BJ (cell line): ENCODE results near the gene RBM15. TPM values are rescaled to one million over a fixed set of nuclear protein-coding genes. Genes with fewer than 3 reads are reported as not detected.

Experiments used
- CTCF ChIA-PET: fragments of 350-600 bp; formaldehyde crosslinking; extraction: SDS; loops from one replicate; lab custom pipeline; 2021; ENCODE audit warnings: antibody characterized with exemption, inconsistent platforms; lab: Yijun Ruan, JAX
- POLR2A ChIA-PET: fragments of 300-600 bp; sonication (Branson Sonifier 250); formaldehyde crosslinking; extraction: SDS; loops from one replicate; lab custom pipeline; 2021; ENCODE audit warnings: antibody characterized with exemption; lab: Charles Lee
- DNase-seq: peaks from one replicate; pipeline ENCODE4 v3.0.0-alpha.2; 2011; ENCODE audit warnings: low read depth
- H3K27me3 ChIP-seq: 2 replicates; pipeline ENCODE4 v1.6.0; 2011; ENCODE audit warnings: low read length; ENCODE audit not compliant: control insufficient read depth, insufficient read depth
- H3K36me3 ChIP-seq: 2 replicates; pipeline ENCODE4 v1.5.1; 2011; ENCODE audit warnings: low read length; ENCODE audit not compliant: control insufficient read depth, insufficient read depth
- H3K4me3 ChIP-seq: 2 replicates; pipeline ENCODE4 v1.5.1; 2011; ENCODE audit warnings: low read depth, mild to moderate bottlenecking, control low read depth, low read length
- polyA plus RNA-seq: library from polyadenylated mRNA; depleted of rRNA; stranded (reverse); fragments of >200 nt; gene quantifications from 2 replicates; pipeline ENCODE4 v1.2.3, GENCODE V29; 2011
- TF ChIP-seq, protein P1 (sequence below): IDR thresholded peaks from 2 replicates; pipeline ENCODE4 v1.5.1; 2011; ENCODE audit warnings: low read depth, mild to moderate bottlenecking, control low read depth, inconsistent platforms, low read length, moderate library complexity; ENCODE audit not compliant: insufficient read depth

Gene RBM15
- polyA plus RNA-seq, 1 experiment, result 10.2 TPM

DNA sequence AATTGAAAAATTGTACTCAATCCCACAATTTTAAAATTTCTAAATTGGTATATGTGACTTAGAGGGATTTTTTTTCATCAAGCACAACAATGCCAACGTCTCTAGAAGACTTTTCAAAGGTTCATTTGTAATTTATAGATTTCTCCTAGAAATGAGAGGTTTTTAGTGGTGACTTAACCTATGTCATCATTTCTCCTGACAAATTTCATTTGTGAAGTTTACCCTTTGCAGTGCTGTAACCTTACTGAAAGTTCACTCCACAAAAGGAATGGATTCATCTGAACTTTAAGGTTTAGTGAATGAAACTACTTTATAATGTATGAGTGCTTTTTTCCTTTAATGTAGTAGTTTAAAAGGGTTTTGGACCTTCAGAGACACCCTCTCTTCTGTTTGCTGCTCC is 16.1 kb downstream of the RBM15 start:
- ChIA-PET POLR2A (no interaction called here), CTCF (no interaction called here)
- H3K4me3 ChIP-seq, result no peak overlapping the region
- no peak for DNase-seq
- no peaks in the 10 kb centered on the region for H3K36me3 ChIP-seq
- TF ChIP-seq, protein P1, sequence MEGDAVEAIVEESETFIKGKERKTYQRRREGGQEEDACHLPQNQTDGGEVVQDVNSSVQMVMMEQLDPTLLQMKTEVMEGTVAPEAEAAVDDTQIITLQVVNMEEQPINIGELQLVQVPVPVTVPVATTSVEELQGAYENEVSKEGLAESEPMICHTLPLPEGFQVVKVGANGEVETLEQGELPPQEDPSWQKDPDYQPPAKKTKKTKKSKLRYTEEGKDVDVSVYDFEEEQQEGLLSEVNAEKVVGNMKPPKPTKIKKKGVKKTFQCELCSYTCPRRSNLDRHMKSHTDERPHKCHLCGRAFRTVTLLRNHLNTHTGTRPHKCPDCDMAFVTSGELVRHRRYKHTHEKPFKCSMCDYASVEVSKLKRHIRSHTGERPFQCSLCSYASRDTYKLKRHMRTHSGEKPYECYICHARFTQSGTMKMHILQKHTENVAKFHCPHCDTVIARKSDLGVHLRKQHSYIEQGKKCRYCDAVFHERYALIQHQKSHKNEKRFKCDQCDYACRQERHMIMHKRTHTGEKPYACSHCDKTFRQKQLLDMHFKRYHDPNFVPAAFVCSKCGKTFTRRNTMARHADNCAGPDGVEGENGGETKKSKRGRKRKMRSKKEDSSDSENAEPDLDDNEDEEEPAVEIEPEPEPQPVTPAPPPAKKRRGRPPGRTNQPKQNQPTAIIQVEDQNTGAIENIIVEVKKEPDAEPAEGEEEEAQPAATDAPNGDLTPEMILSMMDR, result no peak
- H3K27me3 ChIP-seq, result no peaks in the 10 kb centered on the region

DNA sequence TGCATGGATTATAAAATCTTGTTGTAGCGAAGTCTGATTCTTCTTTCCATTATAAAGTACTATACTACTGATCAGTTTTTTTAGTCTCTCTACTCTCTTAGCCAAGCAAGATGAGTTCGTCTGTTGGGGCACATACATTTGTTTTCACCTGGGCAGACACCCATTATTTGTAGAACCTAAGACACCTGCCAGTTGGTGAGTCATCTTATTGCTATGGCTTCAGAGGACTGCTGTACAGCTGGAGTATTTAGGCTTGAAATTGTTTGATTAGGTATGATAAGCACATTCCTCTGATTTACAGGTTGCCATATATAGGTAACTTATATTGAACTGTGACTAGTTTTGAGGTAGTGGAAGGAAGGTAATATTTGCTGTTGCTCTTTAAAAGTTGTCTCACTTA is 17.2 kb downstream of the RBM15 start:
- Histone ChIP-seq H3K36me3 (no peaks in the 10 kb centered on the region), H3K27me3 (no peaks in the 10 kb centered on the region), H3K4me3 (no peak overlapping the region)
- ChIA-PET POLR2A (no interaction called here), CTCF (interaction anchor here (0.7 to 1.0 kb wide), 2 partner anchors 16 to 17 kb away, joined by 3 to 4 read pairs; partner anchors contain the start of gene RBM15)
- TF ChIP-seq, protein P1, result no peak
- DNase-seq, result no peak

DNA sequence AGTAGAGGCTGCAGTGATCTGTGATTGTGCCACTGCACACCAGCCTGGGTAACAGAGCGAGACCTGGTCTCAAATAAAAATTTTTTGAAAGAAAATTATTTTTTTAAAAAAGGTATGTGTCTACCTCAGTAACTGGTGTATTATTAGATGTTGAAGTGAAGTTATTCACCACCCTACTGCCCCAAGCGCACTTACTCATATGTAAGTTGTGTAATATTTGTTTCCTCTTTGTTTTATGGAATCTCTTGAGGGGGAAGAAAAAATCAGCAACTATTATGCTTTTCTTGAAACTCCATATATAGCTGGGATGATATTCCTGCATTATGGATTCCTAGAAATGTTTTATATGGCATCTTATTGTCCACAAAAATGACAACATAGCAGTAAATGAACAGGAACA is 21.3 kb downstream of the RBM15 start:
- no peak for DNase-seq
- CTCF ChIA-PET, result interaction anchor here (0.7 kb wide), 1 partner anchor 359 kb away, joined by 3 read pairs; no protein-coding TSS in a partner anchor
- TF ChIP-seq, protein P1, result no peak
- POLR2A ChIA-PET, result interaction anchor here (0.5 to 0.8 kb wide), 2 partner anchors 15 to 21 kb away, joined by 3 to 21 read pairs; partner anchors contain the start of gene RBM15
- H3K4me3 ChIP-seq, result no peak overlapping the region
- H3K36me3 ChIP-seq, result no peaks in the 10 kb centered on the region
- no peaks in the 10 kb centered on the region for H3K27me3 ChIP-seq

DNA sequence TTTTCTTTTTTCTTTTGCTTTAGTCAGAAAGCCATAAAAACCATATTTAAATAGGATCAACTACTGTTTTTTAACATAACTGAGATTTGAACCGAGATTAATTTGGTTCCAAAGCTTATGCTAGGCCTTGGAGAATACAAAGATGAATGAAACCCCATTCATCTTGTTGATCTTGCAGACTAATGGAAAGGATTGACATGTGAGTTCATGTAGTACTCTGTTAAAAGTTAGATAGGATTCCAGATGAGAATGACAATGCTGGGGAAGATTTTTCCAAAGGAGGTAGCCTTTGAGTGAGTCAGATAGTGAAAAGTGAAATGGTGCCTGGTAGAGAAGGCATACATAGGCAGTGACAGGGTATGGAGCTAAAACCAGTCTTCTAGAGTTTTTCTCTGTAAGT is 22.7 kb downstream of the RBM15 start:
- no peaks in the 10 kb centered on the region for H3K36me3 ChIP-seq
- H3K4me3 ChIP-seq, result no peak overlapping the region
- no peaks in the 10 kb centered on the region for H3K27me3 ChIP-seq
- CTCF ChIA-PET, result interaction anchor here (1.0 to 1.4 kb wide), 2 partner anchors 13 to 253 kb away, joined by 3 to 5 read pairs; no protein-coding TSS in a partner anchor
- no peak for DNase-seq
- POLR2A ChIA-PET, result no interaction called here
- TF ChIP-seq, protein P1, result no peak

DNA sequence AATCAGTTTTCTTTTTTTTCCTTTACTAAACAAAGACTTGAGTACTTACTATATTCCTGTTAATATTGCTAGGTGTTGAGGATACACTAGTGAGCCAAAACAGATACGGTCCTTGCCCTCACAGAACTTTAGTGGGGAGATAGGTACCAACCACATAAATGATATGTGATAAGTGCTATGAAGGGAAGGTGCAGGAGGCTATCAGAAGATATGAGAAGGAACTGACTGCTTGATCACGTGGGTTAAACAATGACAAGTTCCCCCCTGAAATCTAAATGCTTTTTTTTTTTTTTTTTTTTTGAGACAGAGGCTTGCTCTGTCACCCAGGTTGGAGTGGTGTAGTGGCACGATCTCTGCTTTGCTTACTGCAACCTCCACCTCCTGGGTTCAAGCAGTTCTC is 25.0 kb downstream of the RBM15 start:
- no peaks in the 10 kb centered on the region for H3K27me3 ChIP-seq
- TF ChIP-seq, protein P1, result no peak
- no peaks in the 10 kb centered on the region for H3K36me3 ChIP-seq
- ChIA-PET POLR2A (no interaction called here), CTCF (interaction anchor here (0.7 kb wide), 1 partner anchor 78 kb away, joined by 5 read pairs; no protein-coding TSS in a partner anchor)
- H3K4me3 ChIP-seq, result no peak overlapping the region
- DNase-seq, result no peak
